Stimulated activated CD4-positive, alpha-beta T cell treated with anti-CD3 and anti-CD28 coated beads, Interleukin-4, amount 100 ng/mL, for 1 hour (primary cell): ENCODE data around the gene MT1X.

Source experiments
- DNase-seq: peaks from one replicate; pipeline ENCODE4 v3.0.0-alpha.2; 2020

MT1X gene

DNA sequence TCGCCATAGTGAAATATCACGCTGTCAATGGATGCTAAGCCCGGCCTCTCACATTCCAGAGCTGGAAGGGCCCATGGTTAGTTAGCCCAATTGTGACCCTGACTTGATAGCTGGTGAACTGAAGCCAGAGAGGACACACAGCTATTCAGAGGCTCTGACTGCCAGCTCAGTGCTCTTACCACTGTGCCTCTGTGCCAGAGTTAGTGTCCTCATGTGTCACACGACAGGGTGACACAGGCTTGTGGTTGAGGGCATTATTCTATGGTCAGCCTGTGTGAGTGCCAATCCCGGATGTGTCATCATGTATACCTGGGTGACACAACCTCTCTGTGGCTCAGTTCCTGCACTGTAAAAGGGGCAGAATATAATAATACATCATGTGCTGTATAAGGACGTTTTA, 2.5 kb upstream of the MT1X start:
- no peak for DNase-seq

- DNase-seq: no peak
These were observed 580 bp downstream of the MT1X start for GRCh38 chr16:56682703-56683397.

DNA sequence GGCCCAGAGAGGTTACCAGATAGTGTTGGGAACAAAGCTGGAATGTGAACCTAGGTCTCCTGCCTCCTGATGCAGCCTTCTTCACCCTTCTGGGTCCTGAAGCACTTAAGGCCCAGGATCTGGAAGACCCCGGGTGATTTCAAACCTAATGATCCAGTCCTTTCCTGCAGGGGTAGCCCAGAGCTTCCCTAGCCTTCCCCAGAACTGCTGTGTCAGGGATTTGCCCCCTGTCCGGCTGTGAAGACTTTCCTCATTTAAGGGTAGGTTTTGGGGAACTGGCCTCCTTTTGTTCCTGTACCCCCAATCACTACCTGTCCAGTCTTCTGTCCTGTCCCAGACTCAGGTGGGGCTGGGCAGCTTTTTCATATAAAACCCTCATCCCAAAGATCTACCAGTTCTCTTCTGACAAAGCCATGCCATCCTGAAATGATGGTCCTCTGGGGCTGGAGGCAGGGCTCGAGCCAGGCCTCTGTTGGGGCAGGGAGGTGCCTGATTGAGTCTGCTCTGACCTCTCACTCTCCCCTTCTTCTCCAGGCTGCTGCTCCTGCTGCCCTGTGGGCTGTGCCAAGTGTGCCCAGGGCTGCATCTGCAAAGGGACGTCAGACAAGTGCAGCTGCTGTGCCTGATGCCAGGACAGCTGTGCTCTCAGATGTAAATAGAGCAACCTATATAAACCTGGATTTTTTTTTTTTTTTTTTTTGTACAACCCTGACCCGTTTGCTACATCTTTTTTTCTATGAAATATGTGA, 1.3 kb downstream of the MT1X start:
- DNase-seq: no peak

DNA sequence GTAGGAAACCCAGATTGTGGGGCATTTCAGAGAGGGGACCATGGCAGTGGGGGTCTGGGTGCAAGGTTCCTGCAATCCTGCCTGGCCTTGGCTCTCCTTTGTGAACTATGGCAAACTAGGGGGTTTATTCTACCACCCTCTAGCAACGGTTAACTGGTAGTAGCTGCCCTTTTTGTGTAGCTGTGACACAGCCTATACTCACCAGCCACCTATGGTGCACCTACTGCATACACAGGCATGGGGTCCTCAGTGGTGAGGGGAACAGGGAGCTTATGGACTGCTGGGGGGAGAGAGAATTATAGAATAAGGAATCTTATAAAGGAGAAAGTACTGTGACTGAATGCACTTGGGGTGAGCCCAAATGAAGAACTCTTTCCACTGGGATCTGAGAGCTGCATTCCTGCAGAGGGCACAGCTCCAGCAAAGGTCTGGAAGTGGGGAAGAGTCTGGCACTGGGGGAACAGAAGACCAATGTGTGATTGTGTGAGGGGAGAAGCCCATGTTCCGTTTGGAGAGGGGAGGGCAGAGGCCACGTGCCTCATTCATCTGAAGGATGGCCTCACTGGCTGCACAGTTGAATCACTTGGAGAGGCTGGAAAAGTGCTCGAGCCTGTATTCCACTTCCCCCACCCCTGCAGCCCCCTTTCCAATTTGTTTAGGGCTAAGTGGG, 2.1 kb downstream of the MT1X start:
- DNase-seq: no peak

DNA sequence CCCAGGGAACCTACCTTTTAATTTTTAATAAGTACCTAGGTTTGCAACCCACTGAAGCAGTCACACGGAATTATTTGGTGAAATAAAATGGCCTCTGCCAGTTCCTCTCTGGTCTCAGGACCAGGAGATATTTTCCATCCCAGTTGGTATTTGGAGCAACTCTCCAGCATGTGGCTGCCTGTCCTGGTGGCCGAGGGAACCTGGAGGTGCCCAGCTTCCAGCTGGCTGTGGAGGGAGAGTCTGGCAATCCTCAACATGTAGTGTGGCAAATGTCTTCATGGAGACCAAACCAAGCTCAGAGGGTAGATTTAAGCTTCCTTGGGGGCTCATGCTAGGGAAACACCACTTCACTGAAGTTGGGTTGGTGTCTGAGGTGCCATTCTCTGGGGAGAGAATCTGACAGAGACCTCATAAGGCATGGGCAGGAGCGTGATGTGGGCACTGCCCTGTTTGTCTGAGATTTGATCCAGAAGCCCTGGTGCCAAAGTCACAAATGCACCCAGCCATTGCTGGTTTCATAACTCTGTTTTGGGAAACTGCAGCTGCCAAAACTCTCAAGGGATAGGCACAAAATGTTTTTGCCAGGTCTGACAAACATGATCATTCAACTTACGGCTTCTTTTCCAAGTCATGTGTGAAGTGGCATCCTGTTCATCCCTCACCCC, 2.8 kb downstream of the MT1X start:
- no peak for DNase-seq

- DNase-seq: no peak
These were observed 4.5 kb downstream of the MT1X start for GRCh38 chr16:56686758-56687157.

GRCh38 chr16:56688762-56689161, 6.5 kb downstream of the MT1X start:
- DNase-seq: no peak

DNA sequence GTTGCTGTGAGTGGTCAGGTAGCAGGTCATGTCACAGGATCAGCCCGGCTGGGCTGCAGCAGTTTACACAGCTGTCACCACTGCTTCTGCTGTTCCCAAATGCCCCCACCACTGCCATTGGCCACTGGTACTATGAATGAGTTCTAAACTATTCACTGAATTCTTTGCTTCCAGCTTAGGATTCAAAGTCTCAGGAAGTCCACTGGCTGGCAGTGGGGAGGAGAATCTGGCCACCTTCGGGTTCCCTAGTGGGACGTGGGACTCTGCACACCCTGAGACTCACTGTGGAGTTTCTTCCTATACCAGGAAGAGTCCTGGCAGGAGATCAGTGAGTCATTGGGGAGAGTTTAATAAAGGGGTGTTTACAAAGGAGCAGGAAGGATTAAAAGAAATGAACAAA, 6.9 kb downstream of the MT1X start:
- no peak for DNase-seq

DNA sequence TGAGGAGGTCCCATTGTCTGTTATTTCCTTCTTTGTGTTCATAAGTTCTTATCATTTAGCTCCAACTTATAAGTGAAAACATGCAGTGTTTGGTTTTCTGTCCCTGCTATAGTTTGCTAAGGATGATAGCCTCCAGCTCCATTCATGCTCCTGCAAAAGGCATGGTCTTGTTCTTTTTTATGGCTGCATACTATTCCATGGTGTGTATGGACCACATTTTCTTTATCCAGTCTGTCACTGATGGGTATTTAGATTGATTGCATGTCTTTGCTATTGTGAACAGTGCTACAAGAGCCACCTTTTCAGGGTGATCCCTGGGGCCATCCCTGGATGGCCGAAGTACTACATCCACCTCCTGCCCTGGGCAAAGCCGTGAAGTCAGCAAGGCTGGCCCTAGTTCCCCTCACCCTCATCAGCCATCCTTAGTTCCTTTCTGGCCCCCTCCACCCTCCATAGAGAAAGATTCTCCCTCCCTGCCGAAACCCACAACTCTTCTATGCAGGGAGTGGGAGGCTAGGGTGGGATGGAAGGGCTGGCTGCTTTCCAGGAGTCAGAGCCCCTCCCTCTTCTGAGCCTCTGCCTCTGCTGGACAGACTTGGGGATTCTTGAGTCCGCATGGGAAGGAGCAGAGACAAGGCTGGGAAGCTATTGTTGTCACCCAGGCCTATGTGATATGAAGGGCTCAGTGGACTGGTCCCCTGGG, 8.3 kb downstream of the MT1X start:
- no peak for DNase-seq

- no peak for DNase-seq
These were observed 9.6 kb downstream of the MT1X start for GRCh38 chr16:56691885-56692284.

- DNase-seq: no peak
These were observed 13.0 kb downstream of the MT1X start for GRCh38 chr16:56695246-56695645.

DNA sequence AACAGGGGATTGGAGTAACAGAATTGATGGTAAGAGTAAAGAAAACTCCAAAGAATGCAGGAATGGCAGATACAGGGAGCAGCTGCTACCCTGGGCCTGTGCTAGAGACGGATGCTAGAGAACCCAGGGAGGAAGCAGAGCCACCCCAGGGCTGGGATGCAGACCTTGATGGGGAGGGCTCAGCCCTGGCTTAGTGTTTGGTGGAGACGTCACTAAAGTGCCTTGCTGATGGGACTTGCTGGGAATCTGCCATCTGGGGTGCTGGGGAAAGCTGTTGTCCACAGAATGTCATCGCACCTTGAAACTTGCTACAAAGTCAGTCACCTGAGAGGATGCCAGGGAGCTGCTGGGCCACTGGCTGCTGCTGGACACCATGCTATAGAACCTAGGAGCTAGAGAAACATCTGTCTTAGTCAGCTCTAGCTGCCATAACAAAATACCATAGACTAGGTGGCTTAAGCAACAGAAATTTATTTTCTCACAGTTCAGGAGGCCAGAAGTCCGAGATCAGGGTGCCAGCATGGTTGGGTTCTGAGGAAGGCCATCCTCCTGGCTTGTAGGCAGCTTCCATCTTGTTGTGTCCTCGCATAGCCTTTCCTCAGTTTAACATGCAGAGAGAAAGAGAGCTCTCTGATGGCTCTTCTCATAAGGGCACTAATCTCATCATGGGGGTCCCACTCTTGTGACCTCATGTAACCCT, 15.3 kb downstream of the MT1X start:
- DNase-seq: no peak

DNA sequence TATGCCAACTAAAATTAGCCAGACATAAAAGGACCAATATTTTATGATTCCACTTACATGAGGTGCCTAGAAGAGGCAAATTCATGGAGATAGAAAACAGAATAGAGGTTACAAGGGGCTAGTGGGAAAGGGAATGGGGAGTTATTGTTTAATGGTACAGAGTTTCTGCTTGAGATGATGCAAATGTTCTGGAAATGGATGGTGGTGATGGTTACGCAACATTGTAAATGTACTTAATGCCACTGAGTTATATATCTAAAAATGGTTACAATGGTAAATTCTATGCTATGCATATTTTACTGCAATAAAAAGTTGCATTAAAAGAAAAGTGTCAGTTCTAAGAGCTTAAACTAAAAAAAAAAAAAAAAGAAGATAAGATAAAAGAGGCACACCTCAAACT, 17.9 kb downstream of the MT1X start:
- no peak for DNase-seq

- DNase-seq: no peak
These were observed 18.4 kb downstream of the MT1X start for GRCh38 chr16:56700631-56701030.

GRCh38 chr16:56701534-56701933, 19.3 kb downstream of the MT1X start:
- no peak for DNase-seq

- no peak for DNase-seq
These were observed 20.6 kb downstream of the MT1X start for GRCh38 chr16:56702836-56703235.

- DNase-seq: no peak
These were observed 26.5 kb downstream of the MT1X start for GRCh38 chr16:56708525-56709442.

GRCh38 chr16:56709443-56710040, 27.3 kb downstream of the MT1X start:
- no peak for DNase-seq

DNA sequence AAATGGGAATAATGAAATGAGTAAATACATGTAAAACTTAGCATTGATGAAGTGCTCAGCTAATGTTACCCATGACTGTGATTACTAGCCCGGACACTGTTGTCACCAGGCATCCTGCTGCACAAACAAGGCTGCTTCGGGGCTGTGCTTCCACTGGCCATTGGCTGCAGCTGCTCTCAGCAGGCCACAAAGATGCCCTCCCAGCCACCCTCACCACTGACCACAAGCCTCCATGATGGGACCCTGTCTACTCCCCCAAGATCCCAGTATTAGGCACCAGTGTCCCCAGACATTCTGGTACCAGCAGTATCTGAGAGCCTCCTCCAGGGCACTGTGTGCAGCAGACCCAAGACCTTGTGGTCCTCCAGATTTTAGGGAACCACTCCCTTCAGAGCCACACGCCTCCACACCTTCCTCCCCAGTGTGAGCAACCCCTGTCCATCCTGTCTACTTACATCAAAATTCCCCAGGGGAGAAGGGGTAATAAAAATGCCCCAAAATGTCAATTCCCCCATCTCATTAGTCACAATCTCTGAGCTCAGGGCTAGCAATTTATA, 28.0 kb downstream of the MT1X start:
- no peak for DNase-seq

- no peak for DNase-seq
These were observed 29.6 kb downstream of the MT1X start for GRCh38 chr16:56711862-56712261.
